NCI-H1105 (cell line): ENCODE measurements around the gene LMBRD2.
"Not testable (repeated sequence)": the region's sequence is repeated elsewhere in the genome, so short reads cannot be mapped to it uniquely, and the experiment has no call there.

Experiments
- DNase-seq: peaks from one replicate; lab custom pipeline; 2025; lab: John Stamatoyannopoulos, UW

Gene LMBRD2

GRCh38 chr5:36151434-36152323 lies at the start of gene LMBRD2, which contains the start of gene SKP2:
Gene LMBRD2, minus strand, starts transcription at chr5:36151887. Its CDS starts 8,538 bp downstream, at chr5:36143349.
Gene SKP2, plus strand, starts transcription at chr5:36152111. Its CDS starts 152 bp downstream, at chr5:36152263.
- peak; percentile 98 for DNase-seq

GRCh38 chr5:36200513-36200912 lies 48.8 kb upstream of the LMBRD2 start:
- no peak for DNase-seq

- no peak for DNase-seq
Measured at GRCh38 chr5:36199620-36200019, 47.9 kb upstream of the LMBRD2 start.

GRCh38 chr5:36198783-36199182 lies 47.1 kb upstream of the LMBRD2 start:
- DNase-seq = not testable (repeated sequence)

- DNase-seq = no peak
Measured at GRCh38 chr5:36198281-36198680, 46.6 kb upstream of the LMBRD2 start.

GRCh38 chr5:36193746-36194145 lies 42.1 kb upstream of the LMBRD2 start:
- DNase-seq = no peak

GRCh38 chr5:36184408-36184807 lies 32.7 kb upstream of the LMBRD2 start:
- not testable (repeated sequence) for DNase-seq

GRCh38 chr5:36181774-36182173 lies 30.1 kb upstream of the LMBRD2 start:
- DNase-seq = no peak

GRCh38 chr5:36180556-36181350 lies 29.1 kb upstream of the LMBRD2 start:
- DNase-seq = no peak

GRCh38 chr5:36179950-36180349 lies 28.3 kb upstream of the LMBRD2 start:
- no peak for DNase-seq

GRCh38 chr5:36178524-36178890 lies 26.8 kb upstream of the LMBRD2 start:
- no peak for DNase-seq

GRCh38 chr5:36177715-36178523 lies 26.2 kb upstream of the LMBRD2 start:
- peak; percentile 46 for DNase-seq

GRCh38 chr5:36177154-36177553 lies 25.5 kb upstream of the LMBRD2 start:
- DNase-seq = no peak

- no peak for DNase-seq
Measured at GRCh38 chr5:36175043-36175442, 23.4 kb upstream of the LMBRD2 start.

GRCh38 chr5:36174119-36174518 lies 22.4 kb upstream of the LMBRD2 start:
- DNase-seq = no peak

GRCh38 chr5:36173426-36173825 lies 21.7 kb upstream of the LMBRD2 start:
- no peak for DNase-seq

- DNase-seq = no peak
Measured at GRCh38 chr5:36172599-36172998, 20.9 kb upstream of the LMBRD2 start.

GRCh38 chr5:36170832-36171424 lies 19.2 kb upstream of the LMBRD2 start:
- DNase-seq = no peak

- DNase-seq = no peak
Measured at GRCh38 chr5:36168737-36169136, 17.1 kb upstream of the LMBRD2 start.

GRCh38 chr5:36164461-36164860 lies 12.8 kb upstream of the LMBRD2 start:
- DNase-seq = no peak

- no peak for DNase-seq
Measured at GRCh38 chr5:36162810-36163486, 11.3 kb upstream of the LMBRD2 start.
